Right cardiac atrium (tissue), 5 donors: ENCODE measurements around the gene CSNK1A1. TPM values are rescaled to one million over a fixed set of nuclear protein-coding genes. Genes with fewer than 3 reads are reported as not detected.
A peak's percentile ranks its signal among the peaks of the same experiment; 100 is the strongest.
"Not testable (repeated sequence)": the region's sequence is repeated elsewhere in the genome, so short reads cannot be mapped to it uniquely, and the experiment has no call there.

Source experiments
- ATAC-seq, 2 donors: fragments of 200-7000 bp; cut with Tn5 transposase; one replicate each; pipeline versions ENCODE4 v1.8.0 to v1.9.1; 2020; ENCODE audit warnings: moderate library complexity in 2 of 2, mild to moderate bottlenecking in 1 of 2
- DNase-seq, 3 donors: peaks; one replicate each; pipeline ENCODE4 v3.0.0-alpha.2; 2020
- H3K27ac ChIP-seq: one replicate; pipeline ENCODE4 v1.5.1; 2013; ENCODE audit warnings: mild to moderate bottlenecking, low read length, control low read depth, moderate library complexity
- H3K27me3 ChIP-seq: one replicate; pipeline ENCODE4 v1.6.1; 2013; ENCODE audit not compliant: control insufficient read depth, insufficient read depth
- H3K4me1 ChIP-seq: one replicate; pipeline ENCODE4 v1.6.1; 2013; ENCODE audit warnings: low read length; ENCODE audit not compliant: control insufficient read depth, insufficient read depth
- H3K4me3 ChIP-seq: one replicate; pipeline ENCODE4 v1.5.1; 2013; ENCODE audit warnings: low read length, control low read depth
- H3K9me3 ChIP-seq: one replicate; pipeline ENCODE4 v1.6.1; 2013; ENCODE audit warnings: low read length; ENCODE audit not compliant: control insufficient read depth
- WGBS: extraction: QIAGEN DNeasy Blood & Tissue Kit; methylation state at CpG from one replicate; pipeline ENCODE4 v1.1.7; 2013; 5-methylcytosine and 5-hydroxymethylcytosine counted together
- intact Hi-C, 4 donors: fragments of 100-400 bp; cut with DNase I; formaldehyde crosslinking; loops; one replicate each; pipeline versions ENCODE4 v1.11.0 to v1.14.0; 2022 to 2023
- polyA plus RNA-seq: library from polyadenylated mRNA; stranded (reverse); fragments of 200-250 nt; gene quantifications from one replicate; pipeline ENCODE4 v1.2.3, GENCODE V29; 2013
- total RNA-seq, 4 donors: library from RNA; stranded (reverse); fragmentation: NEBNext Ultra II Directional; extraction: Animal tissue kit (Norgen Biotek cat#: 25700); gene quantifications; one replicate each; pipeline ENCODE4 v1.2.1, GENCODE V29; 2021
- donor health status: healthy with polysubstance abuse.
- donor health status: DM: no; HTN: yes; CAD: no.
- donor health status: DM: no; HTN: no; CAD: no.
- donor health status: DM: no; HTN: yes; CAD: no; lungs with severe emphysema.
- donor health status: DM: yes; HTN: yes; CAD: no.

The CSNK1A1 gene
- total and polyA plus RNA-seq, 5 donors = 74.5 to 433 (median 235) TPM

DNA sequence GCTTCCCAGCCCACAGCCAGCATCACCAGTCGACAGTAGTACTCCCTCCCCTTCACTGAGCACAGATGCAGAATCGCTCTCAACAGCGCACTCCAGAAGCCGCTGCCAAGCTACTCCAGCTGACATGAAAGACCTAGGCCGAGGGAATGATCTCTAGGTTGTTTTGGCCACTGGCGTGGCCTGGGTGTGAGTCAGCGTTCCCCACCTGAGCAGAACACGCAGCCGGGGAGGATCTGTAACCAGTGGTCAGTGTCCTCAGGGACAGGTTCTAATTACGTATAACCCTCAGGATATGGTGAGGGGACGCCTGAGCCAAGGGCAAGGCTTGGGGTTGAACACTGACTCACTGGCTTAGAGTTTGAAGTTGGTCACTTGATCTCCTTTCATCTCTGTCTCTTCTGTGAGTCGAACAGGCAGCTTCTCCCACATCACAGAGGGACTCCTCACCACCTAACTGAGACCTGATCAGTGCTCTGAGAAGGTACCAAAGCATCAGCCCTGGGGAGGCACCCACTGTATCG is 95.3 kb downstream of the CSNK1A1 start:
- Histone ChIP-seq H3K27ac (peak overlapping the region; percentile 93), H3K9me3 (no peaks in the 10 kb centered on the region), H3K4me1 (peaks cover 36% of the 10 kb centered on the region), H3K4me3 (no peak overlapping the region), H3K27me3 (no peaks in the 10 kb centered on the region)
- peak; percentile 70 to 83 (median 81) for DNase-seq
- ATAC-seq = peak; percentile 36 to 39
- intact Hi-C loops = no loop called here
- WGBS = 45% methylated on average over 13 of the region's 13 CpGs

DNA sequence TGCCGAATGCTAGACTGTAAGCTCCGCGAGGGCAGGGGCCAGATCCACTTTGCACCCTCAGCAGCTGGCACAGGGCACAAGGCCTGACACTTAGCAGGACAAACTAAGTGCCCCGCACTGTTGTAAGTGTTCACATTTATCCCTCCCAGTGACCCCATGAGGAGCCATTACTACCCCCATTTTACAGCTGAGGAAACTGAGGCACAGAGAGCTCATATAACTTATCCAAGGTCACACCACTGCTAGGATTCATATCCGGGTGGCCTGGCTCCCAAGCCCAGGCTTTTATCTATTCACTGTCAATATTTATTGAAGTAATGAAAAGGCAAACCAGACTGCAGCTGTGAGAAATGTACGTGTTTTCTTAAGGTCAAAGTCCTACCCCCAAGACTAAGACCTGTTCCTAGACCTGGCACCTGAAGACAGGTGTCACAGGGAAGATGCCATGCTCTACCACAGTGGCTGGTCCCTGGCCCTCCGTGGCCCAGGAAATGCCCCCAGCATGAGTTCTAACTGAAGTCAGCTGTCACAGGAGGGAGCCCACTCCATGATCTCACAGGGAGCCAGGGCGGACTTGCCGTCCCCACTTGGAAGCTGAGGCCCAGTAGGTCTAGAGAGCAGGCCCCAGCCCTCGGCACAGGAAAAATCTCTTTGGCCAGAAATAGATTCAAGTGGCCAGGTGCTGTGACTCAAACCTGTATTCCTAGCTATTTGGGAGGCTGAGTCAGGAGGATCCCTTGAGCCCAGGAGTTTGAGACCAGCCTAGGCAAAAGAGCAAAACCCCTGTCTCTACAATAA is 97.4 kb downstream of the CSNK1A1 start:
- Histone ChIP-seq H3K4me1 (peaks cover 49% of the 10 kb centered on the region), H3K9me3 (no peaks in the 10 kb centered on the region), H3K4me3 (no peak overlapping the region), H3K27me3 (no peaks in the 10 kb centered on the region), H3K27ac (peak overlapping the region; percentile 93)
- ATAC-seq = no peak
- intact Hi-C loops = no loop called here
- WGBS = 82% methylated on average over 10 of the region's 10 CpGs
- DNase-seq = no peak

- WGBS = 44% methylated on average over 16 of the region's 16 CpGs
- no peaks in the 10 kb centered on the region for H3K9me3 ChIP-seq
- DNase-seq (peak; percentile 90 to 91 (median 90)), ATAC-seq (peak; percentile 46 to 71)
- intact Hi-C loops = no loop called here
- H3K4me3 ChIP-seq = no peak overlapping the region
- peaks cover 50% of the 10 kb centered on the region for H3K4me1 ChIP-seq
- H3K27ac ChIP-seq = peak overlapping the region; percentile 95
- no peaks in the 10 kb centered on the region for H3K27me3 ChIP-seq
These were observed 98.3 kb downstream of the CSNK1A1 start for GRCh38 chr5:149452665-149453617.

DNA sequence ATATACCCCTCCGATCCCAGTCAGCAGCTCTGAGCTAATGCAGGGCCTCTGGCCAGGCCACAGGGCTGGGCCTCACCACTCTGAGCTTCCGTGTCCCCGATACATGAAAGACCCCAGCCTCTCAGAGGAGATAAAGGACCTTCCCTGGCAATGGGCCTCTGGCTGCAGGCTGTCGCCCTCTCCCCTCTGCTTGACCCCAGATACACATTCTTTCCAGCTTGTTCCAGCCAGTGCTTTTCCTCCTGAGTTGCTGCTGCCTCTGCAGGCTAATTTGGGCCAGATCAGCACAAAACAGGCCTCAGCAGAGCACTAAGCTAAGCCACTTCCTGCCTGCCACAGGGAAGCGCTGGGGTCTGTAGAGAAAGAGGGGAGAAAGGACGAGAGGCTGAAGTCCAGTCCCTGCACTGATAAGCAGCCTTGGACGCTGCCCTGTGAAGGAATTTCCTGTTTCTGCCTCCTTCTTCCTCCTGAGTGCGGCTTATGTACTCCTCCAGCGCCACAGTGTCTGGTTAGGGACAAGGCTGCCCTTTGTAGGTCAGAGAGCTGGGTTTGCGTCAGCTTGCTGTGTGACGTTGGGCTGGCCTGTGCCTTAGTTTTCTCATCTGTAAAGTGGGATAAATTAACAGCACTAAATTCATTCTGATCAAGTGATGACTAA is 99.1 kb downstream of the CSNK1A1 start:
- H3K9me3 ChIP-seq = no peaks in the 10 kb centered on the region
- DNase-seq (peak; percentile 79 to 90 (median 87)), ATAC-seq (peak; percentile 66 to 81)
- intact Hi-C loops = no loop called here
- H3K4me3 ChIP-seq = no peak overlapping the region
- peaks cover 52% of the 10 kb centered on the region for H3K4me1 ChIP-seq
- H3K27me3 ChIP-seq = no peaks in the 10 kb centered on the region
- 14% methylated on average over 11 of the region's 11 CpGs for WGBS
- peak overlapping the region; percentile 95 for H3K27ac ChIP-seq

GRCh38 chr5:149450199-149450598 is 101.0 kb downstream of the CSNK1A1 start:
- 15% methylated on average over 3 of the region's 3 CpGs for WGBS
- Histone ChIP-seq H3K4me3 (no peak overlapping the region), H3K27me3 (no peaks in the 10 kb centered on the region), H3K4me1 (peaks cover 48% of the 10 kb centered on the region), H3K9me3 (no peaks in the 10 kb centered on the region), H3K27ac (peak overlapping the region; percentile 80)
- ATAC-seq (peak; percentile 66 to 73), DNase-seq (peak; percentile 88 to 96 (median 93))
- intact Hi-C loops = no loop called here

DNA sequence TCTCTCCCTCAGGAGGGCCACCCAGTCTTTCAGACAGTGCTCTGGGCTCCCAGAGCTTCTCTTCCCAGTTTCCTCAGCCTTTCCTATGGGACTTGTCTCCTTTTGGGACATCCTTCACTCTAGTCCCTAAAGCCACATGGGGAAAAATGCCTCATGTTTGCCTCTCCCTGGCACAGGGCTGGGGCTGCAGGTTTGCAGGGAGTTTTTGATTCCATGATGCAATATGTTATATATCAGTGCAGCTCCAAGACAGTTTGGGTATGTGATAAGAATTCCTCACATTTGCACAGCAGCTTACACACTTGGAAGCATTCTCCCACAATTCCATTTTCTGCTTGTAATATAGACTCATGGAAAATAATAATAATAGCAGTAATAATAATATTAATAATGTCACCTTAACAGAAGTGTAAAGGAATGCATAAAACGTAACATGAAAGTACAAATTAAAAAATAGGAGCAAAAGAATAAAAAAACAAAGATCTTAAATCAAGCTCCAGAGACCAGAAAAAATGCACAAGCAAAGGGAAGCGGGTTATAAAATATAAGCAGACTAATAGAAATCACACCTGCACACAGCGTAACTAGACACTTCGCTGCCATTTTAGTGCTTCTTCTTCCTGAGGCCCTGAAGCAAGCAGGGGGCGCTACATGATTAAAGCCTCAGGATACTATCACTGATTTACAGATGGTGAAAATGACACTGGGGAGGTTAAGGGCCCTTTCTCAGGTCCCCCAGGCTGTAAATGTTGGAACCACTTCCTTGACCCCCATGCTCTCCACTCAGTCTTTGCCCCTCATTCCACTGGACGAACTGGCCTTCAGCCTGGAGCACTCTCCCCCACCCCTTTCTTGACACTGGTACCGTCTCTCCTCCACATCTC is 102.2 kb downstream of the CSNK1A1 start:
- H3K27me3 ChIP-seq = no peaks in the 10 kb centered on the region
- no peaks in the 10 kb centered on the region for H3K9me3 ChIP-seq
- intact Hi-C loops = loop anchor here in 2 of 4 donors (5.0 to 10.0 kb wide), 2 partner anchors 46 to 103 kb away; partner anchors contain the start of gene CSNK1A1 (in 1 of the 2)
- H3K27ac ChIP-seq = peak overlapping the region; percentile 80
- 79% methylated on average over 7 of the region's 7 CpGs for WGBS
- no peak for ATAC-seq
- no peak overlapping the region for H3K4me3 ChIP-seq
- DNase-seq = no peak
- H3K4me1 ChIP-seq = peaks cover 47% of the 10 kb centered on the region

- H3K4me1 ChIP-seq = peaks cover 43% of the 10 kb centered on the region
- H3K27ac ChIP-seq = peak overlapping the region; percentile 80
- ATAC-seq = no peak
- no peak overlapping the region for H3K4me3 ChIP-seq
- intact Hi-C loops = loop anchor here in 2 of 4 donors (5.0 to 10.0 kb wide), 2 partner anchors 46 to 104 kb away; partner anchors contain the start of gene CSNK1A1 (in 1 of the 2)
- DNase-seq = no peak
- no peaks in the 10 kb centered on the region for H3K9me3 ChIP-seq
- no peaks in the 10 kb centered on the region for H3K27me3 ChIP-seq
- 64% methylated on average over 4 of the region's 4 CpGs for WGBS
These were observed 102.8 kb downstream of the CSNK1A1 start for GRCh38 chr5:149448431-149448830.

DNA sequence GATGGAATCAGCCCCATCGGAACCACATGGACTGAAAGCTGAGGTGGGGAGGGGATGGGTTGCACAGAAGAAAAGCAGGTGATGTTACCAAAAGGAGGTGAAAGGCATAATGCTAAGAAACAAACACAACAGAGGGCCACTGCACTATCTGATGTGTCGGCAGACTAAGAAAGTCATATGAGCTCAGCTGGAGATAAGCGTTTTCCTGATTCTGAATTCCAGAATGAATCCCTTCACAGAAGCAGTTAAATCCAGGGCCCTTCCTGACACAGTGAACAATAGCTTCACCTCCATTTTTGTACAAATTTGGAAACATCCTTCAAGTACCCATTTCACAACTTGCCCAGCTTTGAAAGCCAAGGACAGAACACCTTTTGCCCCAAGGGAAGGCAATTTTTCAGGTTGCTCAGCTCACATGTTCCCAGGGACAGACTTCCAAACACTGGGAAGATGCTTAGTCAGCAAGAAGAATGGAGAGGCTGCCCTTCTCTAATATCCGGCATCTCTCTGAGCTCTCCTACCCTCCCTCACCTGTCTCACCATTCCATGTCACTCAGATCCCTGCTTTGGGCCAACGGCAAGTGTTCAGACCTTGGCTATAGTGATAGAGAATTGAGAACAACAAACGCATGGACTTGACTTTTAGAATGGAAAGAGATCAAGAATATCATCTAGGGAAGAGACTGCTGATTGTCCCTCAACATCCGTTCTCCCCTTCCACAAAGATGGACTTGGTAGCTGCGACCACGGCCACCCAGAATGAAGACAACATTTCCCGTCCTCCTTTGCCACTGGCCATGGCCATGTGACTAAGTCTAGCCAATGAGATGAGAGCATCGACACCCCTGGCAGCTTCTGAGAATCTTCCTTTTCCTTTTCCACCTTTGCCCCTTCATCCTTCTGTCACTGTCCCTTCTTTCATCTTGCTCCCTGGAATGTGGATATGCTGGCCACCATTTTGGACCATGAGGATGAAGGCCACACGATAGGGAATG is 103.6 kb downstream of the CSNK1A1 start:
- Histone ChIP-seq H3K4me3 (no peak overlapping the region), H3K27ac (peak overlapping the region; percentile 80), H3K9me3 (no peaks in the 10 kb centered on the region), H3K27me3 (no peaks in the 10 kb centered on the region), H3K4me1 (peaks cover 41% of the 10 kb centered on the region)
- intact Hi-C loops = loop anchor here in 2 of 4 donors (5.0 to 10.0 kb wide), 2 partner anchors 47 to 105 kb away; partner anchors contain the start of gene CSNK1A1 (in 1 of the 2)
- no peak for DNase-seq
- no peak for ATAC-seq
- WGBS = 78% methylated on average over 12 of the region's 12 CpGs

DNA sequence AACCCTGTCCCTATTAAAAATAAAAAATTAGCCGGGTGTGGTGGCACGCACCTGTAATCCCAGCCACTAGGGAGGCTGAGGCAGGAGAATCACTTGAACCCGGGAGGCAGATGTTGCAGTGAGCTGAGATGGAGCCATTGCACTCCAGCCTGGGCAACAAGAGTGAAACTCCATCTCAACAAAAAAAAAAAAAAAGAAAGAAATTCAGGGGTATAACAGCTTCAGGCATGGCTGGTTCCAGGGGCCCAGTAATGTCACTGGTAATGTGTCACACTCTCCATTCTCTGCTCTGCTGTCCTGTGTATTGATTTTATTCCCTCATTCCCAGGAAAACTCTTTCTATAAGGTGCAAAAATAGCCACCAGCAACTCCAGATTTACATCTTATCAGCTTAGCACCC is 104.4 kb downstream of the CSNK1A1 start:
- intact Hi-C loops = loop anchor here in 2 of 4 donors (5.0 to 10.0 kb wide), 2 partner anchors 48 to 106 kb away; partner anchors contain the start of gene CSNK1A1 (in 1 of the 2)
- peaks cover 35% of the 10 kb centered on the region for H3K4me1 ChIP-seq
- 97% methylated on average over 3 of the region's 3 CpGs for WGBS

More for the DNA sequence above, 104.4 kb downstream of the CSNK1A1 start:
- not testable (repeated sequence) for DNase-seq, ATAC-seq, H3K27ac ChIP-seq, H3K9me3 ChIP-seq, H3K27me3 ChIP-seq, H3K4me3 ChIP-seq
